Measurements from ENCODE around the gene ADAM23. TPM values are rescaled to one million over a fixed set of nuclear protein-coding genes. Genes with fewer than 3 reads are reported as not detected.

ADAM23 gene
- polyA plus RNA-seq, 2 of the 4 experiments (the other 2 are of a cell fraction) = 6.1 to 7.8 TPM

GRCh38 chr2:206433686-206434085 lies 9.6 kb upstream of the ADAM23 start:
- ChIA-PET POLR2A (no interaction called here), CTCF (no interaction called here)
- Histone ChIP-seq H3K4me1 (no peaks in the 10 kb centered on the region), H3K4me2 (no peak overlapping the region), H3K27ac (no peak overlapping the region), H3K4me3 (no peak overlapping the region), H3K9me3 (no peaks in the 10 kb centered on the region)
- no peak for ATAC-seq
- TF ChIP-seq E2F6 (IDR thresholded peaks at IDR 0.05; ENCODE audit: borderline replicate concordance, low read depth) (no peak), MAFK (IDR thresholded peaks at IDR 0.05; ENCODE audit: partially characterized antibody) (peak; percentile 50), MYC (IDR thresholded peaks at IDR 0.05; ENCODE audit: borderline replicate concordance, low read length) (no peak), NFE2L2 (conservative IDR thresholded peaks at IDR 0.05; ENCODE audit: low read length) (peak; percentile 65), KDM1A (IDR thresholded peaks at IDR 0.05; ENCODE audit: low read depth) (no peak)
- no peak for DNase-seq (ENCODE audit: low read depth in 1 of 2, low spot score in 1 of 2)
- no peak for FAIRE-seq

GRCh38 chr2:206435742-206436141 lies 7.6 kb upstream of the ADAM23 start:
- no peak for FAIRE-seq
- POLR2A ChIA-PET = no interaction called here
- no peak for ATAC-seq
- Histone ChIP-seq H3K4me2 (no peak overlapping the region), H3K27ac (no peak overlapping the region), H3K4me3 (no peak overlapping the region), H3K4me1 (no peaks in the 10 kb centered on the region), H3K9me3 (no peaks in the 10 kb centered on the region)
- 51% methylated on average over 3 of the region's 3 CpGs for WGBS (ENCODE audit: missing lambda C conversion rate)
- DNase-seq (ENCODE audit: low read depth in 1 of 2, low spot score in 1 of 2) = no peak
- CTCF ChIA-PET = no interaction called here
- no peak for TF ChIP-seq HDAC2 (IDR thresholded peaks at IDR 0.05)
- TF ChIP-seq RNF2 (IDR thresholded peaks at IDR 0.05; ENCODE audit: borderline replicate concordance, low read depth) = no peak
- TF ChIP-seq NR3C1 (IDR thresholded peaks at IDR 0.05) = no peak
- TF ChIP-seq NFE2L2 (conservative IDR thresholded peaks at IDR 0.05; ENCODE audit: low read length) = no peak
- TF ChIP-seq CTCF (IDR thresholded peaks at IDR 0.05) = no peak
- TF ChIP-seq MAX (IDR thresholded peaks at IDR 0.05) = no peak
- TF ChIP-seq SREBF2 (IDR thresholded peaks at IDR 0.05) = no peak
- no peak for TF ChIP-seq ELK1 (IDR thresholded peaks at IDR 0.05; ENCODE audit: low read depth, low read length)
- no peak for TF ChIP-seq BHLHE40 (IDR thresholded peaks at IDR 0.05; ENCODE audit: low read depth, low read length)
- TF ChIP-seq ZSCAN20 (CRISPR knock-in tag; IDR thresholded peaks at IDR 0.05) = no peak
- no peak for TF ChIP-seq SMC3 (IDR thresholded peaks at IDR 0.05)
- TF ChIP-seq GATA3 (IDR thresholded peaks at IDR 0.05; ENCODE audit: borderline replicate concordance) = no peak
- no peak for TF ChIP-seq ZFP36 (IDR thresholded peaks at IDR 0.05; ENCODE audit: borderline replicate concordance, partially characterized antibody)
- no peak for TF ChIP-seq RAD21 (conservative IDR thresholded peaks at IDR 0.05 in 1 of 2, IDR thresholded peaks at IDR 0.05 in 1 of 2)
- no peak for TF ChIP-seq JUN (IDR thresholded peaks at IDR 0.05)

GRCh38 chr2:206438196-206438724 lies 5.1 kb upstream of the ADAM23 start:
- no peak for FAIRE-seq

More at GRCh38 chr2:206438196-206438724, 5.1 kb upstream of the ADAM23 start:
- Histone ChIP-seq H3K4me1 (no peaks in the 10 kb centered on the region), H3K9me3 (no peaks in the 10 kb centered on the region), H3K4me3 (no peak overlapping the region), H3K27ac (no peak overlapping the region), H3K4me2 (no peak overlapping the region)
- TF ChIP-seq MAFK (IDR thresholded peaks at IDR 0.05; ENCODE audit: partially characterized antibody) = peak; percentile 96
- no peak for TF ChIP-seq SMC3 (IDR thresholded peaks at IDR 0.05)
- no peak for ATAC-seq
- WGBS (ENCODE audit: missing lambda C conversion rate) = 39% methylated on average over 5 of the region's 5 CpGs
- ChIA-PET CTCF (interaction anchor here (1.0 kb wide), 1 partner anchor 221 kb away, joined by 3 read pairs; no protein-coding TSS in a partner anchor), POLR2A (no interaction called here)
- no peak for DNase-seq (ENCODE audit: low read depth in 1 of 2, low spot score in 1 of 2)

All from A549 (cell line).